ENCODE results near the gene ARL14. TPM values are rescaled to one million over a fixed set of nuclear protein-coding genes. Genes with fewer than 3 reads are reported as not detected.

Gene ARL14
- total RNA-seq, 1 donor from 2014 or later = not detected

DNA sequence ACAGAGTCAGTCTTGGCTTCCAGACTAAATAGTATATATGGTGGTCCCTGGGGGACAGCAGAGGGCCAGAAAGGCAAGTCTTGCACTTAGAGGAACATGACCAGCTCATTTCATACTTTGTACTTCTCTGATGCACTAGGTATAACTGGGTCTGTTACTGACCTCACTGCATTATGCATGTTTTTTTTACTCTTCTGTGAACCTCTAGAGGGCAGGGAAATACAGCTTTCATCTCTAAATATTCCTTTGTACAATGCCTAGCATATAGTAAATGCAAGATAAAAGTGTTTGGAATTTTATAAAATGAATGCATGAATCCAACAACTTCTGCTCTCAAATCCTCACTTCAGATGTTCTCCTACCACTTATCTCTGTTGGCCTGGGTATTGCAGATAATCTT is 23.4 kb upstream of the ARL14 start:
- Histone ChIP-seq H3K4me3 (no peak overlapping the region), H3K9me3 (peaks cover 0 to 3% of the 10 kb centered on the region in 2 donors), H3K4me1 (no peaks in the 10 kb centered on the region), H3K36me3 (no peaks in the 10 kb centered on the region), H3K27me3 (no peaks in the 10 kb centered on the region), H3K27ac (no peak overlapping the region)
- no peak for DNase-seq (ENCODE audit: low spot score in 2 of 2)
- intact Hi-C loops (cut with DNase I) = no loop called here
- TF ChIP-seq, protein P1, sequence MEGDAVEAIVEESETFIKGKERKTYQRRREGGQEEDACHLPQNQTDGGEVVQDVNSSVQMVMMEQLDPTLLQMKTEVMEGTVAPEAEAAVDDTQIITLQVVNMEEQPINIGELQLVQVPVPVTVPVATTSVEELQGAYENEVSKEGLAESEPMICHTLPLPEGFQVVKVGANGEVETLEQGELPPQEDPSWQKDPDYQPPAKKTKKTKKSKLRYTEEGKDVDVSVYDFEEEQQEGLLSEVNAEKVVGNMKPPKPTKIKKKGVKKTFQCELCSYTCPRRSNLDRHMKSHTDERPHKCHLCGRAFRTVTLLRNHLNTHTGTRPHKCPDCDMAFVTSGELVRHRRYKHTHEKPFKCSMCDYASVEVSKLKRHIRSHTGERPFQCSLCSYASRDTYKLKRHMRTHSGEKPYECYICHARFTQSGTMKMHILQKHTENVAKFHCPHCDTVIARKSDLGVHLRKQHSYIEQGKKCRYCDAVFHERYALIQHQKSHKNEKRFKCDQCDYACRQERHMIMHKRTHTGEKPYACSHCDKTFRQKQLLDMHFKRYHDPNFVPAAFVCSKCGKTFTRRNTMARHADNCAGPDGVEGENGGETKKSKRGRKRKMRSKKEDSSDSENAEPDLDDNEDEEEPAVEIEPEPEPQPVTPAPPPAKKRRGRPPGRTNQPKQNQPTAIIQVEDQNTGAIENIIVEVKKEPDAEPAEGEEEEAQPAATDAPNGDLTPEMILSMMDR (IDR thresholded peaks at IDR 0.05) = no peak

DNA sequence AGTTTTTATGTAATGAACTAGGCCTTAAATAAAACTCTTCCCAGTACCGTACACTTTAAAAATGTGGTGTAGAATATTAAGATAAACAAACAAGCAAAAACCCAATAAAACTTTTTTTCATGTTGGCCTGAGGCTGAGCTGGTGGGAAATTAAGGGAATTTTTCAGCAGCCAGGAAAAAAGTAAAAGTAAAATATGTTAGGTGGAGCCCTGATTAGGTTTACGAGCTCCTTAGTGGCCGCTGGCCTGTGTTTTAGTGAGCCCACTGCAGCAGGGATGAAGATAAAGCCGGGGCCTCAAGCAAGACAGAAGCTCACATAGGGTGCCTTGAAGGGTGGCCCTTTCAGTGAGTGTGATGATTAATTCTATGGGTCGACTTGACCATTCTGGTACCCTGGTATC is 16.1 kb upstream of the ARL14 start:
- no peaks in the 10 kb centered on the region for H3K36me3 ChIP-seq
- no peaks in the 10 kb centered on the region for H3K27me3 ChIP-seq
- no peak for DNase-seq (ENCODE audit: low spot score in 2 of 2)
- peaks cover 0 to 3% of the 10 kb centered on the region in 2 donors for H3K9me3 ChIP-seq
- no peaks in the 10 kb centered on the region for H3K4me1 ChIP-seq
- no peak overlapping the region for H3K4me3 ChIP-seq
- intact Hi-C loops (cut with DNase I) = no loop called here
- H3K27ac ChIP-seq = no peak overlapping the region
- TF ChIP-seq, protein P1 (IDR thresholded peaks at IDR 0.05) = no peak

DNA sequence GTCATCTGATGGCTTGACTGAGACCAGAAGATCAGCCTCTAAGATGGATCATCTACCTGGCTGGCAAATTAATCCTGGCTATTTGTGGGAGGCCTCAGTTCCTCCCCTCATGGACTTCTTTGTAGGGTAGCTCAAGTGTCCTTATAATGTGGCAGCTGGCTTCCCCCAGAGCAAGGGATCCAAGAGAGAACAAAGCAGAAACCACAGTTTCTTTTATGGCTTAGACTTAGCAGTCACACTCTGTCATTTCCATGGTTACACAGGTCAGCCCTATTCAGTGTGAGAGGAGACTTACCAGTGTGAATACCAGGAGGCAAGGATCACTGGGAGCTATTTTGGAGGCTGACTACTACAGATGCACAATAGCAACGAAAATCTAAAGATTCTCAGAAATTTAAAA is 15.3 kb upstream of the ARL14 start:
- intact Hi-C loops (cut with DNase I) = no loop called here
- Histone ChIP-seq H3K27ac (no peak overlapping the region), H3K36me3 (no peaks in the 10 kb centered on the region), H3K4me1 (no peaks in the 10 kb centered on the region), H3K27me3 (no peaks in the 10 kb centered on the region), H3K4me3 (no peak overlapping the region), H3K9me3 (peaks cover 0 to 3% of the 10 kb centered on the region in 2 donors)
- no peak for DNase-seq (ENCODE audit: low spot score in 2 of 2)
- TF ChIP-seq, protein P1 (IDR thresholded peaks at IDR 0.05) = no peak

DNA sequence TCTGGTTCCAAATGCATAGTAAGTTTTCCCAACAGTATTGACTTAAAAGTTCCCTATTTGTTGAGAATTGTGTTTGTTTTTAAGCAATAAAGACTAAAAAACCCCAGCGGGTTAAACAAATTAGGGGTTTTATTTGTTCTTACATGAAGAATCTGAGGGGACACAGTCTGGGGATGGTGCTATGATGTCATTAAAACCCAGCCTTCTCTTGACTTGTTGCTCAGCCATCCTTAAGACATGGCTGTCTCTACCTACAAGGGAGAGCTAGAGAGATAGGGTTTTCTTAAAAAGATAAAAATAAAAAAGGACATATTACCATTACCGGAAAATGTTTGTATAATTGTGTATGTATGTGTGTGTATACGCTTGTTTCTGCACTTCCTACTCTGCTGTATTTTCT is 11.7 kb upstream of the ARL14 start:
- TF ChIP-seq, protein P1 (IDR thresholded peaks at IDR 0.05) = no peak
- intact Hi-C loops (cut with DNase I) = no loop called here
- Histone ChIP-seq H3K4me3 (no peak overlapping the region), H3K27ac (no peak overlapping the region), H3K9me3 (no peaks in the 10 kb centered on the region), H3K36me3 (no peaks in the 10 kb centered on the region), H3K27me3 (no peaks in the 10 kb centered on the region), H3K4me1 (no peaks in the 10 kb centered on the region)
- DNase-seq (ENCODE audit: low spot score in 2 of 2) = no peak

DNA sequence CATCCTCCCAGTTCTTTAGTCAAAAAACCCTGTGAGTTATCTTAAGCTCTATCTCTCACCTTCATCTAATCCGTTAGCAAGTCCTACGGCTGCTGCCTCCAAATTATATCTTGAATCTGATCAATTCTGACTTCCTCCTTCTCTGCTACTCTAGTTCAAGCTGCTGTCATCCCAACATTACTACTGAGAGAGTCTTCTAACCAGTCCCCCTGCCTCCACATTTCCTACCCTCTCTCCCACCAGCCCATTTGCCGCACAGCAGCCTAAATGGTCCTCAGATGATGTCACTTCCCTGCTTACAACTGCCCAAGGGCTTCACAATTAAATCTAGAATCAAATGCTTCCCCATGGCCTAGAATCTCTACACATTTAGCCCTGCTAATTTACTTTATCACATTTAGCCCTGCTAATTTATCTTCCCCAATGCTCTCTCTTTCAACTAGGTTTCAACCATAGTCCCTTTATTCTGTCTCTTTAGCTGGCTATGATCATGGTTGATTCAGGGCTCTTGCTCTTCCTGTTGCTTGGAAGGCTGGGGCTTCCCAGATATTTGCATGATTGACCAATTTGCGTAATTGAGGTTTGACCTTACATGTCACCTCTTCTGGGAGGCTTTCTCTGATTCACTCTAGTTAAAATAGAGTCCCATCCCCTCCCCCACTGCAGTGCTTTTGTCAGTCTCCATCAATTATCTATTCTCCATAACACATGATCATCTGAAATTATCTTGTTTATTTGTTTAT is 11.0 kb upstream of the ARL14 start:
- H3K4me3 ChIP-seq = no peak overlapping the region
- H3K36me3 ChIP-seq = no peaks in the 10 kb centered on the region
- no peaks in the 10 kb centered on the region for H3K27me3 ChIP-seq
- H3K4me1 ChIP-seq = no peaks in the 10 kb centered on the region
- TF ChIP-seq, protein P1 (IDR thresholded peaks at IDR 0.05) = no peak
- DNase-seq (ENCODE audit: low spot score in 2 of 2) = no peak
- H3K27ac ChIP-seq = no peak overlapping the region
- H3K9me3 ChIP-seq = no peaks in the 10 kb centered on the region
- intact Hi-C loops (cut with DNase I) = no loop called here

Measured in ascending aorta (tissue), 2 donors.